Vagina (tissue), 2 donors: Measurements from ENCODE around the gene KDELR3. TPM values are rescaled to one million over a fixed set of nuclear protein-coding genes. Genes with fewer than 3 reads are reported as not detected.

ENCODE experiments used
- DNase-seq, 2 donors: peaks; one replicate each; pipeline ENCODE4 v3.0.0-alpha.2; 2017; ENCODE audit errors: extremely low spot score in 2 of 2
- H3K27ac ChIP-seq: fragments of 200-600 bp; sonication (generic); one replicate; pipeline ENCODE4 v1.5.1; 2019
- H3K27me3 ChIP-seq: fragments of 200-600 bp; sonication (generic); one replicate; pipeline ENCODE4 v1.5.1; 2019
- H3K36me3 ChIP-seq, 2 donors: fragments of 200-600 bp; sonication (generic); one replicate each; pipeline ENCODE4 v1.5.1; 2017 to 2019
- H3K4me1 ChIP-seq: fragments of 200-600 bp; sonication (generic); one replicate; pipeline ENCODE4 v1.5.1; 2019
- H3K4me3 ChIP-seq, 2 donors: fragments of 200-600 bp; sonication (generic); 1 replicate in 1 of 2; 2 replicates in 1 of 2; pipeline ENCODE4 v1.5.1; 2016 to 2019
- H3K9me3 ChIP-seq: fragments of 200-600 bp; sonication (generic); one replicate; pipeline ENCODE4 v1.5.1; 2019
- POLR2A ChIP-seq, 2 donors: fragments of 450-650 bp; IDR thresholded peaks; one replicate each; pipeline ENCODE4 v1.6.1; 2017; ENCODE audit warnings: antibody characterized with exemption in 2 of 2, mild to moderate bottlenecking in 2 of 2, moderate library complexity in 2 of 2
- POLR2AphosphoS5 ChIP-seq, 2 donors: sonication (generic); formaldehyde crosslinking; IDR thresholded peaks; one replicate each; pipeline ENCODE4 v1.9.0; 2017; ENCODE audit warnings: antibody characterized with exemption in 2 of 2, mild to moderate bottlenecking in 2 of 2, low read depth in 1 of 2; ENCODE audit not compliant: insufficient read depth in 1 of 2
- intact Hi-C: fragments of 100-400 bp; cut with DNase I; formaldehyde crosslinking; loops from one replicate; pipeline ENCODE4 v1.15.1; 2023
- total RNA-seq: library from RNA; depleted of rRNA; stranded (reverse); fragments of >200 nt; gene quantifications from one replicate; pipeline ENCODE4 v1.2.3, GENCODE V29; 2016
- TF ChIP-seq, protein P1 (sequence below), 3 experiments: fragments of 450-650 bp in 2 of 3; fragments of 200-600 bp in 1 of 3; sonication (generic) in 1 of 3; IDR thresholded peaks; one replicate each; pipeline ENCODE4 v1.5.1; 2017 to 2019; ENCODE audit warnings: antibody characterized with exemption in 3 of 3, mild to moderate bottlenecking in 2 of 3, moderate library complexity in 2 of 3

KDELR3 gene
- total RNA-seq, 1 donor from 2014 or later, result 3.9 TPM

- no peak overlapping the region for H3K4me3 ChIP-seq
- H3K4me1 ChIP-seq, result no peaks in the 10 kb centered on the region
- TF ChIP-seq POLR2A (IDR thresholded peaks at IDR 0.05) (no peak), POLR2AphosphoS5 (IDR thresholded peaks at IDR 0.05; ENCODE audit: insufficient read depth in 1 of 2, low read depth in 1 of 2) (peak in 1 of 2 donors; percentile 27)
- no peaks in the 10 kb centered on the region for H3K27me3 ChIP-seq
- no peak overlapping the region for H3K27ac ChIP-seq
- intact Hi-C loops, result no loop called here
- no peaks in the 10 kb centered on the region for H3K9me3 ChIP-seq
- DNase-seq, result no peak
- peaks cover 16 to 99% of the 10 kb centered on the region in 2 donors for H3K36me3 ChIP-seq
Observed at GRCh38 chr22:38489142-38489541, 21.2 kb downstream of the KDELR3 start.

DNA sequence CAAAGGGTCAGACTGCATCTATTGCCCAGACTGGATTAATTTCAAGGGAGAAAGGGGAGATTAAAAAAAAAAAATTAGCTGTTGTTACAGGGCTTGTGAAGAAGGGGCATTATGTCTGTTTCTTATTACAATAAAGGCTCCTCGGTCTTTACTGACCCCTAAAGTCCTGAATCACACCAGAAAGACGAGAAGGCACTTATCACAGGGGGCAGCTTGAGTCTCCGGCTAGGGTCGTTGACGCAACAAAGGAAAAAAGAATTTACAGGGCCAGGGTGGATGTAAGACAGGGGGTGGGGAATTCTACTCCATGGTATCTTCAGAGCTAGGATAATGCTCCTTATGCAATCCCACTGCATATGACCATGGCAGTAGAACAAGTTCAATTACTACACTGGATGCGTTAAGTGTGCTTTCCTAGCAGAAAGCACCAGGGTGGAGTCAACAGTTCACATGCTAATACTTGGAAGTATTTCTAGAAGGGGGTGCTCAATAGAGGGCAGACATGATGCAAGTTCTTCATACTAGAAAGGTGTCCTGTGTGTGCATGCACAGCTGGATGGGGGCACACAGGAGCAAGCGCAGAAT is 21.8 kb downstream of the KDELR3 start:
- Histone ChIP-seq H3K27me3 (no peaks in the 10 kb centered on the region), H3K36me3 (peaks cover 16 to 99% of the 10 kb centered on the region in 2 donors), H3K4me3 (no peak overlapping the region), H3K27ac (no peak overlapping the region), H3K9me3 (no peaks in the 10 kb centered on the region), H3K4me1 (no peaks in the 10 kb centered on the region)
- TF ChIP-seq, protein P1, sequence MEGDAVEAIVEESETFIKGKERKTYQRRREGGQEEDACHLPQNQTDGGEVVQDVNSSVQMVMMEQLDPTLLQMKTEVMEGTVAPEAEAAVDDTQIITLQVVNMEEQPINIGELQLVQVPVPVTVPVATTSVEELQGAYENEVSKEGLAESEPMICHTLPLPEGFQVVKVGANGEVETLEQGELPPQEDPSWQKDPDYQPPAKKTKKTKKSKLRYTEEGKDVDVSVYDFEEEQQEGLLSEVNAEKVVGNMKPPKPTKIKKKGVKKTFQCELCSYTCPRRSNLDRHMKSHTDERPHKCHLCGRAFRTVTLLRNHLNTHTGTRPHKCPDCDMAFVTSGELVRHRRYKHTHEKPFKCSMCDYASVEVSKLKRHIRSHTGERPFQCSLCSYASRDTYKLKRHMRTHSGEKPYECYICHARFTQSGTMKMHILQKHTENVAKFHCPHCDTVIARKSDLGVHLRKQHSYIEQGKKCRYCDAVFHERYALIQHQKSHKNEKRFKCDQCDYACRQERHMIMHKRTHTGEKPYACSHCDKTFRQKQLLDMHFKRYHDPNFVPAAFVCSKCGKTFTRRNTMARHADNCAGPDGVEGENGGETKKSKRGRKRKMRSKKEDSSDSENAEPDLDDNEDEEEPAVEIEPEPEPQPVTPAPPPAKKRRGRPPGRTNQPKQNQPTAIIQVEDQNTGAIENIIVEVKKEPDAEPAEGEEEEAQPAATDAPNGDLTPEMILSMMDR (IDR thresholded peaks at IDR 0.05), result no peak
- TF ChIP-seq POLR2AphosphoS5 (IDR thresholded peaks at IDR 0.05; ENCODE audit: insufficient read depth in 1 of 2, low read depth in 1 of 2) (no peak), POLR2A (IDR thresholded peaks at IDR 0.05) (no peak)
- intact Hi-C loops, result no loop called here
- no peak for DNase-seq

- no peak for DNase-seq
- TF ChIP-seq POLR2AphosphoS5 (IDR thresholded peaks at IDR 0.05; ENCODE audit: insufficient read depth in 1 of 2, low read depth in 1 of 2) (no peak), POLR2A (IDR thresholded peaks at IDR 0.05) (no peak)
- TF ChIP-seq, protein P1 (IDR thresholded peaks at IDR 0.05), result no peak
- no peaks in the 10 kb centered on the region for H3K9me3 ChIP-seq
- peak overlapping the region; percentile 16 for H3K27ac ChIP-seq
- peaks cover 16 to 99% of the 10 kb centered on the region in 2 donors for H3K36me3 ChIP-seq
- H3K27me3 ChIP-seq, result no peaks in the 10 kb centered on the region
- H3K4me3 ChIP-seq, result no peak overlapping the region
- intact Hi-C loops, result no loop called here
- no peaks in the 10 kb centered on the region for H3K4me1 ChIP-seq
Observed at GRCh38 chr22:38490475-38490874, 22.6 kb downstream of the KDELR3 start.

DNA sequence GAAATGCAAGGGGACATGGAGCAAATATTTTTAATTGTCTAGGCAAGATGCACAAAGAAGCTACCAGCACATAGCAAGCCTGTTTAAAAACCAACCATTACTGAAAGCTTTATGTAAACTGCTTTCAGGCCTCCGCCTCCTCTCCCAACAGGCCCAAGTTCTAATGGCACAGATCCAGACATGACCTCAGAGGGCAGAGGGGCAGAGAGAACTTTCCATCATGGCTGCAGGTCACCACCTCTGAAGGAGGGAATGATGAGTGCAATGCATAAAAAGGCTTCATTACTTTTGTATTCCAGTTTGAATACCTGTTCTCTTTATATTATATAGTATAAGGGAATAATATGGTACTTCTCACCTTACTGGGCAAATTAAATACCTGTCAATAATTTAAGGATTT is 23.0 kb downstream of the KDELR3 start:
- TF ChIP-seq POLR2A (IDR thresholded peaks at IDR 0.05) (no peak), POLR2AphosphoS5 (IDR thresholded peaks at IDR 0.05; ENCODE audit: insufficient read depth in 1 of 2, low read depth in 1 of 2) (no peak)
- TF ChIP-seq, protein P1 (IDR thresholded peaks at IDR 0.05), result no peak
- DNase-seq, result no peak
- H3K4me1 ChIP-seq, result peaks cover 2% of the 10 kb centered on the region
- H3K27me3 ChIP-seq, result no peaks in the 10 kb centered on the region
- peak overlapping the region; percentile 16 for H3K27ac ChIP-seq
- H3K9me3 ChIP-seq, result no peaks in the 10 kb centered on the region
- intact Hi-C loops, result no loop called here
- H3K4me3 ChIP-seq, result no peak overlapping the region
- H3K36me3 ChIP-seq, result peaks cover 16 to 99% of the 10 kb centered on the region in 2 donors

DNA sequence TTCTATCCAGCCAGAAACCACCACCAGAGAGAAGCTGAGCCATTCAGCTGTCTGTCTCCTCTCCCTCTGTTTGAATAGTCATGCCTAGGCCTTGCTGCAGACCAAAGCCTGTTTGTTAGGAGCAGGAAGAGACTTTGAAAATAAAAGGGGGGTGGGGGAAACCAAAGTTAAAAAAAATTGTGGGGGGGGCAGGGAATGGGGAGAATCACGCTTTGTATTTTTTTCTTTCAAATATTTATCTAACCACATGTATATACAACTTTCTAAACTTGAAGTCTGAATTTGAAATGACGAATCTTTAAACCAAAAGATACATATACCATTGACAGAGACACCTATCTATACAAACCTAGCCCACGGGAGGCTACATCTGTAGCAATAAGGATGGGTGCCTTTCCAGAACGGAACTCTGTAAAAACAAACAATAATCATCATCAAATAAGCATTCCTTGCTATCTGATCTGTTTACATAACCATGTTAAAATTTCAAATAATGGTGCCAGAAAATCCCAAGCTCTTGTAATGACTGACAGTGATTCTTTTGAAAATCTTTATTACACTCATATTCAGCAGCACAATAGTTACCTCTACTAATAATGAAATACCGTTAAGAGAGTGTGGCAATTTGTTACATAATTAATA is 23.9 kb downstream of the KDELR3 start:
- Histone ChIP-seq H3K27ac (no peak overlapping the region), H3K4me1 (peaks cover 7% of the 10 kb centered on the region), H3K27me3 (no peaks in the 10 kb centered on the region), H3K9me3 (no peaks in the 10 kb centered on the region), H3K36me3 (peaks cover 10 to 99% of the 10 kb centered on the region in 2 donors), H3K4me3 (no peak overlapping the region)
- TF ChIP-seq, protein P1 (IDR thresholded peaks at IDR 0.05), result no peak
- TF ChIP-seq POLR2AphosphoS5 (IDR thresholded peaks at IDR 0.05; ENCODE audit: insufficient read depth in 1 of 2, low read depth in 1 of 2), result no peak
- DNase-seq, result no peak
- intact Hi-C loops, result no loop called here
